Measurements from ENCODE around the gene GBP4. TPM values are rescaled to one million over a fixed set of nuclear protein-coding genes. Genes with fewer than 3 reads are reported as not detected.

Gene GBP4
- total and polyA plus RNA-seq, 2 experiments from 2014 or later: 0.28 to 3.9 TPM

DNA sequence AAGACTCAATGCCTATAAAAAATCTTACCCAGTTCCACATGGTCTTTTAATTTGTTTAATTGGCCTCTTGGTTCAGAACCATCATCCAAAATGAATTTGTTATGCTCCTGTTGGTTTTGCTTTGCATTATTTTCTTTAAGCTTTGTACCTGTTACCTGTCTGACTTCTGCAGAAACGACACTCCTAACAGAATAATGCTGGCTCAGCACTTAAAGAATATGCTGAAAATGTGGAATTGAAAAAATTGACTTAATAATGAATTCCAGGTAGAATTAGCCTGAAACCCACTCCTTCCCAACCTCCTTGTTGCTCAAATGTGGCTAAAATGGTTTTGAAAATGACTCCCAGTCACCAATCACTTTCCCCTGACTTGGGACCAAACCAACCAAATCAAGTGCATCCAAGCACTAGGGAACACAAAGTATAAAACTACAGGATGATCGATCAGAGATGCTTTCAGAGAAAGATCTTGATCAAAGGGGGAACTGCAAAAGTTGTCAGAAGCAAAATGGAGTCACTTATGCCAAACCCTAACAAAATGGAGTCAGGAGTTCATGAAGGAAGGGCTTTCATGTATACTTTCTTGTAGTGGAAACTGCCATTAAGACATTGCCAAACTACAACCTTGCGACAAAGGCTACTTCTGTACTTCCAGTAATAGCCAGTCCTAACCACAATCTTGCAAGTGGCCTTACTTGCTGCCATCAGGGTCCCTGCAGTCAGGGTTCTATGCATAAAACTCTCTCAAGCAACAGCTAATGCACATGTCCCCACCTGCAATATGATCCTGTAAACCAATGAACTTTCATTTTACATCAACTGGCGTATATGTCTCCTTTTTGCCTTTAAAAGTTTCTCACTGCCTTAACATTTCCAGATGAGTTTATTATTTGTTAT is 28.3 kb downstream of the GBP4 start:
- Histone ChIP-seq H3K27me3 (no peaks in the 10 kb centered on the region), H3K79me2 (no peaks in the 10 kb centered on the region)

DNA sequence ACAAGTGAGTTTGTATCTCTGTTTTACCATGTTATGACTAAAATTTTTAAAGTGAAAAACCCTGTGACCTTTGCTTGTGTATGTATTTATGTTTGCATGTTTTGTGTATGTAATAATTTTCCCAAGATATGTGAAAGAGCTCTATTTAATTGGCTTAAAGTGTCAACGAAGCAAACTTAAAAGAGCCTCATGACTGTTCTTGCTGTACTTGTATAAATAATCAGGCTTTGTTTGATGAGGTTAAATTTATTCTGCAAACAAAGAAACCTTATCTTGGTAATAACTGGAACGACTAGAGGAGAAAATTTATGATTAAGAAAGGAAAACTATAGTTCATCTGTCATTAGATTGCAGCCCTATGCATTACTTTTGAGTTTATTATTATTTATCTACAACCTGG is 29.6 kb downstream of the GBP4 start:
- TF ChIP-seq EZH2phosphoT487 (IDR thresholded peaks at IDR 0.05; ENCODE audit: low read depth, severe bottlenecking, unreplicated experiment): no peak
- TF ChIP-seq EZH2 (IDR thresholded peaks at IDR 0.05; ENCODE audit: borderline replicate concordance): no peak
- TF ChIP-seq, protein P1, sequence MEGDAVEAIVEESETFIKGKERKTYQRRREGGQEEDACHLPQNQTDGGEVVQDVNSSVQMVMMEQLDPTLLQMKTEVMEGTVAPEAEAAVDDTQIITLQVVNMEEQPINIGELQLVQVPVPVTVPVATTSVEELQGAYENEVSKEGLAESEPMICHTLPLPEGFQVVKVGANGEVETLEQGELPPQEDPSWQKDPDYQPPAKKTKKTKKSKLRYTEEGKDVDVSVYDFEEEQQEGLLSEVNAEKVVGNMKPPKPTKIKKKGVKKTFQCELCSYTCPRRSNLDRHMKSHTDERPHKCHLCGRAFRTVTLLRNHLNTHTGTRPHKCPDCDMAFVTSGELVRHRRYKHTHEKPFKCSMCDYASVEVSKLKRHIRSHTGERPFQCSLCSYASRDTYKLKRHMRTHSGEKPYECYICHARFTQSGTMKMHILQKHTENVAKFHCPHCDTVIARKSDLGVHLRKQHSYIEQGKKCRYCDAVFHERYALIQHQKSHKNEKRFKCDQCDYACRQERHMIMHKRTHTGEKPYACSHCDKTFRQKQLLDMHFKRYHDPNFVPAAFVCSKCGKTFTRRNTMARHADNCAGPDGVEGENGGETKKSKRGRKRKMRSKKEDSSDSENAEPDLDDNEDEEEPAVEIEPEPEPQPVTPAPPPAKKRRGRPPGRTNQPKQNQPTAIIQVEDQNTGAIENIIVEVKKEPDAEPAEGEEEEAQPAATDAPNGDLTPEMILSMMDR (IDR thresholded peaks at IDR 0.05; ENCODE audit: poor library complexity): no peak
- no peaks in the 10 kb centered on the region for H3K36me3 ChIP-seq (replicated peaks; ENCODE audit: insufficient read depth, low read depth)
- H3K79me2 ChIP-seq: no peaks in the 10 kb centered on the region
- H3K9me2 ChIP-seq (replicated peaks; ENCODE audit: insufficient read depth): no peaks in the 10 kb centered on the region
- no peak overlapping the region for H3K27ac ChIP-seq
- WGBS (ENCODE audit: low lambda C conversion rate, missing lambda C conversion rate): 57% methylated on average over 2 of the region's 2 CpGs
- no peaks in the 10 kb centered on the region for H4K20me1 ChIP-seq (ENCODE audit: insufficient read depth, poor library complexity, severe bottlenecking)
- no peak overlapping the region for H3K4me3 ChIP-seq
- no peak overlapping the region for H3K4me2 ChIP-seq
- DNase-seq (ENCODE audit: low spot score): no peak
- no peak overlapping the region for H2AFZ ChIP-seq
- no peaks in the 10 kb centered on the region for H3K9me3 ChIP-seq (ENCODE audit: low read depth)
- no peaks in the 10 kb centered on the region for H3K4me1 ChIP-seq (ENCODE audit: insufficient read depth)
- no peaks in the 10 kb centered on the region for H3K27me3 ChIP-seq

More for the DNA sequence above, 28.3 kb downstream of the GBP4 start:
- Histone ChIP-seq H4K20me1 (ENCODE audit: insufficient read depth, poor library complexity, severe bottlenecking) (no peaks in the 10 kb centered on the region), H3K9me3 (ENCODE audit: low read depth) (no peaks in the 10 kb centered on the region), H2AFZ (no peak overlapping the region), H3K9me2 (replicated peaks; ENCODE audit: insufficient read depth) (no peaks in the 10 kb centered on the region), H3K27ac (no peak overlapping the region), H3K36me3 (replicated peaks; ENCODE audit: insufficient read depth, low read depth) (no peaks in the 10 kb centered on the region), H3K4me3 (no peak overlapping the region), H3K4me2 (no peak overlapping the region), H3K4me1 (ENCODE audit: insufficient read depth) (no peaks in the 10 kb centered on the region)
- TF ChIP-seq EZH2 (IDR thresholded peaks at IDR 0.05; ENCODE audit: borderline replicate concordance) (no peak), EZH2phosphoT487 (IDR thresholded peaks at IDR 0.05; ENCODE audit: low read depth, severe bottlenecking, unreplicated experiment) (no peak)
- TF ChIP-seq, protein P1 (IDR thresholded peaks at IDR 0.05; ENCODE audit: poor library complexity): no peak
- no peak for DNase-seq (ENCODE audit: low spot score)
- 90% methylated on average over 4 of the region's 4 CpGs for WGBS (ENCODE audit: low lambda C conversion rate, missing lambda C conversion rate)

DNA sequence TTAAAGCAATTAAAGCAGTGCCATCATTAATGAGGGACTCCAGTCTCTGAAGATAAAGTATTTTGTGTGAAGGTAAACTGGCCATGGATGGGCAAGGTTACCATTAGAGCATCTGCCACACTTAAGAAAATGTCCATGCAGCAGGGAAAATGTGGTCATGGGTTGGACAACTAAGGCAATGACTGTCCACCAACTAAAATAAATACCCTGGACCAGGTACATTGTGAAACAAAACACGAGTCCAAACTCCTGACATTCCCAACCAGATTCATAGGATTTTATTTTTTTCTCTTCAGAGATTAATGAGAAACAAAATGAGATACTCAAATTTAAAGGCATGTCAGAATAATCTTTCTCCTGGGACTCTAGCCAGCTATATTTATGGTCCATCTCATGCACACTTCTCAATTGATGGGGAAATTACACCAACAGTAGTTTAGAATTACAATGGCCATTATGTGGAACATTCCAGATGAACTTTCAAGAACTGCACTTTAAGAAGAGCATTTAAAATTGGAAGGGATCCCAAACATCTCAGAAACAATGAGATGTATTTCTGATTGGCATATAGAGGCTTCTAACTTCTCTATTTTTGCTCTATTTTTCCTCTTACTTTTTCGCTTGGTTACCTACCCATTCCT is 31.0 kb downstream of the GBP4 start:
- DNase-seq (ENCODE audit: low spot score): no peak
- Histone ChIP-seq H3K27me3 (no peaks in the 10 kb centered on the region), H3K79me2 (no peaks in the 10 kb centered on the region), H3K36me3 (replicated peaks; ENCODE audit: insufficient read depth, low read depth) (no peaks in the 10 kb centered on the region), H3K9me2 (replicated peaks; ENCODE audit: insufficient read depth) (no peaks in the 10 kb centered on the region), H2AFZ (no peak overlapping the region), H3K4me1 (ENCODE audit: insufficient read depth) (no peaks in the 10 kb centered on the region), H4K20me1 (ENCODE audit: insufficient read depth, poor library complexity, severe bottlenecking) (no peaks in the 10 kb centered on the region), H3K27ac (no peak overlapping the region), H3K4me2 (no peak overlapping the region), H3K9me3 (ENCODE audit: low read depth) (no peaks in the 10 kb centered on the region), H3K4me3 (no peak overlapping the region)
- 71% methylated on average over 2 of the region's 2 CpGs for WGBS (ENCODE audit: low lambda C conversion rate, missing lambda C conversion rate)
- TF ChIP-seq EZH2phosphoT487 (IDR thresholded peaks at IDR 0.05; ENCODE audit: low read depth, severe bottlenecking, unreplicated experiment) (no peak), EZH2 (IDR thresholded peaks at IDR 0.05; ENCODE audit: borderline replicate concordance) (no peak)
- TF ChIP-seq, protein P1 (IDR thresholded peaks at IDR 0.05; ENCODE audit: poor library complexity): no peak
